Endothelial cell of umbilical vein (primary cell): ENCODE data around the gene IRF2BP2. TPM values are rescaled to one million over a fixed set of nuclear protein-coding genes. Genes with fewer than 3 reads are reported as not detected.

ENCODE experiments used
- BruUV-seq: library from RNA; stranded (reverse); fragments of 400-500 nt; replicated peaks from 2 replicates; lab custom pipeline; 2021; lab: Mats Ljungman, UMichigan
- CTCF ChIA-PET: fragments of 300-600, 350-600 bp; sonication (Branson Sonifier 250); formaldehyde crosslinking; loops from one replicate; lab custom pipeline; 2021; ENCODE audit warnings: antibody characterized with exemption, inconsistent platforms; lab: Charles Lee
- POLR2A ChIA-PET: fragments of 300-600, 350-600 bp; sonication (Branson Sonifier 250); formaldehyde crosslinking; loops from one replicate; lab custom pipeline; 2021; ENCODE audit warnings: antibody characterized with exemption, inconsistent platforms; lab: Charles Lee
- DNase-seq: peaks from one replicate; pipeline ENCODE4 v3.0.0-alpha.2; 2011; ENCODE audit warnings: low read depth, low spot score
- FAIRE-seq: peaks from 2 replicates; lab custom pipeline; 2011; peaks lifted over from hg19 to GRCh38; lab: Jason Lieb, UNC
- H2AFZ ChIP-seq: 2 replicates; pipeline ENCODE4 v1.6.0; 2012; ENCODE audit warnings: low read depth, low read length, control low read depth, inconsistent platforms
- H3K27ac ChIP-seq: 2 replicates; pipeline ENCODE4 v1.5.1; 2011; ENCODE audit warnings: low read depth, mild to moderate bottlenecking, control low read depth, low read length, moderate library complexity; ENCODE audit not compliant: insufficient read depth
- H3K27me3 ChIP-seq, 2 experiments: 2 replicates each; pipeline versions ENCODE4 v1.6.0 to v1.6.1; 2011; ENCODE audit warnings: low read length in 2 of 2, mixed read lengths in 1 of 2; ENCODE audit not compliant: control insufficient read depth in 2 of 2, insufficient read depth in 2 of 2
- H3K36me3 ChIP-seq, 2 experiments: 2 replicates in 1 of 2; 3 replicates in 1 of 2; pipeline ENCODE4 v1.5.1; 2011; ENCODE audit warnings: low read length in 2 of 2, mild to moderate bottlenecking in 1 of 2, moderate library complexity in 1 of 2; ENCODE audit not compliant: control insufficient read depth in 2 of 2, insufficient read depth in 2 of 2; ENCODE audit errors: extremely low read depth in 1 of 2
- H3K4me1 ChIP-seq: 3 replicates; pipeline ENCODE4 v1.5.1; 2011; ENCODE audit warnings: mild to moderate bottlenecking, low read length; ENCODE audit not compliant: control insufficient read depth, insufficient read depth; ENCODE audit errors: extremely low read depth
- H3K4me2 ChIP-seq: 2 replicates; pipeline ENCODE4 v1.6.1; 2011; ENCODE audit warnings: low read length, control low read depth, mixed read lengths; ENCODE audit not compliant: insufficient read depth
- H3K4me3 ChIP-seq, 3 experiments: fragments of 200-600 bp in 1 of 3; sonication (generic), shearing (Covaris generic) in 1 of 3; replicated peaks in 1 of 3; 2 replicates each; pipeline ENCODE4 v1.5.1; 2011 to 2016; ENCODE audit warnings: control low read depth in 3 of 3, low read length in 3 of 3, mild to moderate bottlenecking in 2 of 3, inconsistent platforms in 1 of 3, low read depth in 1 of 3, moderate library complexity in 1 of 3; ENCODE audit not compliant: insufficient read depth in 1 of 3
- H3K79me2 ChIP-seq: 2 replicates; pipeline ENCODE4 v1.6.0; 2012; ENCODE audit warnings: low read length, inconsistent platforms; ENCODE audit not compliant: control insufficient read depth, insufficient read depth
- H3K9ac ChIP-seq: replicated peaks from 2 replicates; pipeline ENCODE3; 2011; ENCODE audit warnings: low read length, control low read depth; ENCODE audit not compliant: insufficient read depth; ENCODE audit errors: extremely low read depth
- H3K9me1 ChIP-seq: replicated peaks from 3 replicates; pipeline ENCODE4 v1.6.0; 2011; ENCODE audit warnings: mild to moderate bottlenecking, low read length; ENCODE audit not compliant: control insufficient read depth, insufficient read depth; ENCODE audit errors: extremely low read depth
- H3K9me3 ChIP-seq: replicated peaks from 2 replicates; pipeline ENCODE4 v1.5.1; 2012; ENCODE audit warnings: low read length, inconsistent platforms; ENCODE audit not compliant: control insufficient read depth, insufficient read depth
- H4K20me1 ChIP-seq: replicated peaks from 2 replicates; pipeline ENCODE3; 2011; ENCODE audit warnings: mild to moderate bottlenecking, low read length; ENCODE audit not compliant: control insufficient read depth, insufficient read depth; ENCODE audit errors: extremely low read depth
- EZH2 ChIP-seq: IDR thresholded peaks from 2 replicates; pipeline ENCODE4 v1.6.1; 2012; ENCODE audit warnings: borderline replicate concordance, low read depth, mild to moderate bottlenecking, moderate library complexity, low read length, inconsistent platforms; ENCODE audit not compliant: severe bottlenecking
- FOS ChIP-seq: IDR thresholded peaks from 2 replicates; pipeline ENCODE4 v1.6.1; 2011; ENCODE audit warnings: mild to moderate bottlenecking, low read length, moderate library complexity, borderline replicate concordance; ENCODE audit not compliant: insufficient read depth
- GATA2 ChIP-seq: IDR thresholded peaks from 2 replicates; pipeline ENCODE4 v1.7.0; 2011; ENCODE audit warnings: low read depth, mild to moderate bottlenecking, moderate library complexity, mixed read lengths, low read length; ENCODE audit not compliant: insufficient read length, insufficient read depth
- JUN ChIP-seq: IDR thresholded peaks from 2 replicates; pipeline ENCODE4 v1.6.1; 2011; ENCODE audit warnings: borderline replicate concordance, low read depth; ENCODE audit not compliant: insufficient read length, insufficient read depth
- MYC ChIP-seq: IDR thresholded peaks from one replicate; pipeline ENCODE4 v1.6.1; 2011; ENCODE audit warnings: mild to moderate bottlenecking, low read depth, low read length
- POLR2A ChIP-seq: IDR thresholded peaks from 2 replicates; pipeline ENCODE4 v1.6.1; 2012; ENCODE audit warnings: low read depth, mild to moderate bottlenecking, control low read depth, low read length
- POLR2AphosphoS5 ChIP-seq: IDR thresholded peaks from 2 replicates; pipeline ENCODE4 v1.6.1; 2012; ENCODE audit warnings: low read depth, mild to moderate bottlenecking, control low read depth, low read length, moderate library complexity; ENCODE audit not compliant: insufficient read depth
- dilution Hi-C: fragments of 300-500 bp; cut with MboI; formaldehyde crosslinking; loops from one replicate; pipeline ENCODE4 v1.15.0; 2019; ENCODE audit warnings: low sequenced_read_pairs; ENCODE audit not compliant: extremely low pct_ligation_motif_present
- intact Hi-C: fragments of 100-400 bp; cut with micrococcal nuclease; formaldehyde crosslinking; loops from one replicate; pipeline ENCODE4 v1.10.0; 2022
- polyA plus RNA-seq, 4 experiments: library from polyadenylated mRNA; depleted of rRNA in 3 of 4; stranded (reverse) in 3 of 4; unstranded in 1 of 4; fragments of >200 nt; gene quantifications; 2 replicates each; pipeline versions ENCODE4 v1.2.1 to v1.2.3, GENCODE V29; 2011 to 2012; ENCODE audit warnings: missing spikeins in 1 of 4
- total RNA-seq: library from RNA; stranded (reverse); gene quantifications from 2 replicates; pipeline ENCODE4 v1.2.3, GENCODE V29; 2021
- TF ChIP-seq, protein P1 (sequence below), 2 donors: IDR thresholded peaks; 1 replicate in 1 of 2; 2 replicates in 1 of 2; pipeline ENCODE4 v1.5.1; 2011; ENCODE audit warnings: low read length in 2 of 2, mild to moderate bottlenecking in 2 of 2, moderate library complexity in 2 of 2, control low read depth in 1 of 2, inconsistent platforms in 1 of 2, low read depth in 1 of 2; ENCODE audit not compliant: insufficient read depth in 1 of 2; ENCODE audit errors: extremely low read depth in 1 of 2
- TF ChIP-seq, protein P2 (sequence below): IDR thresholded peaks from 2 replicates; pipeline ENCODE4 v1.6.1; 2011; ENCODE audit not compliant: insufficient read depth, insufficient read length

IRF2BP2 gene
- total and polyA plus RNA-seq, 2 donors (not counting 3 experiments of a cell fraction or from before 2014, with no cell fraction given), result 66.6 to 109 TPM

DNA sequence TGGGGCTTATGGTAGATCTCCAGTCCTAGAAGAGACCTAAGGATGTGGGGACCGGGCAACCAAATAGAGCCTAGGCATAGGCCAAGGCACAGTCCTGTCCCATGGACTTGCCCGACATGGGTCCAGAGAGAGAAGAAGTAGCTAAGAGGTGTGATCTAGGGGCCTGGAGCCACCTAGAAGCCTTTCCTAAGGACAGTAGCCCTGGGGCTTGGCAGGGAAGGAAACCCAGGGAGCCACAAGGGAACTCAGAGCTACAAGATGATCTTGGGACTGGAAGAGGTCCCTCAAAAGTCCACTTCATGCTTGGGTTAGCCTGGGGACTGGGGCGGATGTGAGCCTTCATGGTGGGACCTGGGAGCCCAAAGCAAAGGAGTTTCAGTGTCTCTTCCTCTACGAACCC lies 18.8 kb downstream of the IRF2BP2 start:
- no peaks in the 10 kb centered on the region for H3K9me3 ChIP-seq
- dilution Hi-C loops, result no loop called here

DNA sequence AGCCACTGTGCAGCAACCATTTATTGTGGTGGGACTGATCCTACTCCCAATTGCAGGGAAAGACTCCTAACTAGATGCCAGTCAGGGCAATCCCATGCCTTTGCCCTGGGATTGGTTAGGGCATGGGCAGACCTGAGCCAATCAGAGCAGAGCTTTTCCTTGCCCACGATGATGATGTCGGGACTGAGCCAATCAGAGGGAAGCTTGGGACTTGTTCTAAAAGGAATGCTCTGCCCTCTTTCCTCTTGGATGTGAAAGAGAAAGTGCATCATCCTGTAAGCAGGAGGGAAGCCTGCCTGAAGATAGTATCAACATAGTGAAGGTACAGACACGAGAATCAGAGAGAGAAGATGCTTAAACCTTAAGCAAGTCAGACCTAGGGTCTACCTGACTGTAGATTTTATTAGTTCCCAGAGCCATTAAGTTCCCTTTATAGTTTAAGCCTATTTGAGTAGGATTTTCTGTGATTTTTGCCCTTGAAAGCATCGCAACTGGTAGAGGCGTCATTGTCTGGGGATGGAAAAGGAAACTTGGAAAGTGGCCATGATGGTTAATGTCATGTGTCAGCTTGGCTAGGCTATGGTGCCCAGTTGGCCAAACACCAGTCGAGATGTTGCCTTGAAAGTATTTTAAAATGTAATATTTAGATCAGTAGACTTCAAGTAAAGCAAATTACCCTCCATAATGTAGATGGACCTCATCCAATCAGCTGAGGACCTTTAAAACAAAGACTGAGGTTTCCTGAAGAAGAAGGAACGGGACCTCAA lies 19.9 kb downstream of the IRF2BP2 start:
- no peak overlapping the region for H2AFZ ChIP-seq
- CTCF ChIA-PET, result interaction anchor here (1.1 kb wide), 1 partner anchor 91 kb away, joined by 3 read pairs; no protein-coding TSS in a partner anchor
- no peak overlapping the region for H3K27ac ChIP-seq
- no TSS peak for BruUV-seq
- H3K9me1 ChIP-seq, result no peaks in the 10 kb centered on the region
- H3K4me3 ChIP-seq, result no peak overlapping the region
- H3K79me2 ChIP-seq, result no peaks in the 10 kb centered on the region
- FAIRE-seq (no peak), DNase-seq (no peak)
- intact Hi-C loops (no loop called here), dilution Hi-C loops (no loop called here)
- H4K20me1 ChIP-seq, result no peaks in the 10 kb centered on the region
- H3K9me3 ChIP-seq, result no peaks in the 10 kb centered on the region
- peaks cover 0 to 5% of the 10 kb centered on the region in 2 experiments for H3K27me3 ChIP-seq
- POLR2A ChIA-PET, result no interaction called here
- H3K36me3 ChIP-seq, result no peaks in the 10 kb centered on the region
- no peak overlapping the region for H3K9ac ChIP-seq
- H3K4me1 ChIP-seq, result no peaks in the 10 kb centered on the region
- TF ChIP-seq, protein P1, sequence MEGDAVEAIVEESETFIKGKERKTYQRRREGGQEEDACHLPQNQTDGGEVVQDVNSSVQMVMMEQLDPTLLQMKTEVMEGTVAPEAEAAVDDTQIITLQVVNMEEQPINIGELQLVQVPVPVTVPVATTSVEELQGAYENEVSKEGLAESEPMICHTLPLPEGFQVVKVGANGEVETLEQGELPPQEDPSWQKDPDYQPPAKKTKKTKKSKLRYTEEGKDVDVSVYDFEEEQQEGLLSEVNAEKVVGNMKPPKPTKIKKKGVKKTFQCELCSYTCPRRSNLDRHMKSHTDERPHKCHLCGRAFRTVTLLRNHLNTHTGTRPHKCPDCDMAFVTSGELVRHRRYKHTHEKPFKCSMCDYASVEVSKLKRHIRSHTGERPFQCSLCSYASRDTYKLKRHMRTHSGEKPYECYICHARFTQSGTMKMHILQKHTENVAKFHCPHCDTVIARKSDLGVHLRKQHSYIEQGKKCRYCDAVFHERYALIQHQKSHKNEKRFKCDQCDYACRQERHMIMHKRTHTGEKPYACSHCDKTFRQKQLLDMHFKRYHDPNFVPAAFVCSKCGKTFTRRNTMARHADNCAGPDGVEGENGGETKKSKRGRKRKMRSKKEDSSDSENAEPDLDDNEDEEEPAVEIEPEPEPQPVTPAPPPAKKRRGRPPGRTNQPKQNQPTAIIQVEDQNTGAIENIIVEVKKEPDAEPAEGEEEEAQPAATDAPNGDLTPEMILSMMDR (IDR thresholded peaks at IDR 0.05; ENCODE audit: extremely low read depth in 1 of 2, insufficient read depth in 1 of 2, low read depth in 1 of 2, low read length in 2 of 2), result no peak
- TF ChIP-seq EZH2 (no peak), POLR2A (no peak), MYC (no peak), JUN (no peak), GATA2 (no peak), FOS (no peak), POLR2AphosphoS5 (no peak)
- TF ChIP-seq, protein P2, sequence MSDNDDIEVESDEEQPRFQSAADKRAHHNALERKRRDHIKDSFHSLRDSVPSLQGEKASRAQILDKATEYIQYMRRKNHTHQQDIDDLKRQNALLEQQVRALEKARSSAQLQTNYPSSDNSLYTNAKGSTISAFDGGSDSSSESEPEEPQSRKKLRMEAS, result no peak
- no peak overlapping the region for H3K4me2 ChIP-seq

More for the DNA sequence above, 18.8 kb downstream of the IRF2BP2 start:
- no TSS peak for BruUV-seq
- no peaks in the 10 kb centered on the region for H3K36me3 ChIP-seq
- POLR2A ChIA-PET, result no interaction called here
- no peaks in the 10 kb centered on the region for H3K79me2 ChIP-seq
- no peak overlapping the region for H3K4me3 ChIP-seq
- TF ChIP-seq, protein P2, result no peak
- no peak for TF ChIP-seq POLR2A
- no peaks in the 10 kb centered on the region for H3K4me1 ChIP-seq
- H3K9me1 ChIP-seq, result no peaks in the 10 kb centered on the region
- no peak overlapping the region for H2AFZ ChIP-seq
- intact Hi-C loops, result no loop called here
- DNase-seq (no peak), FAIRE-seq (no peak)
- no peak overlapping the region for H3K4me2 ChIP-seq
- H3K9ac ChIP-seq, result no peak overlapping the region
- CTCF ChIA-PET, result no interaction called here
- H4K20me1 ChIP-seq, result no peaks in the 10 kb centered on the region
- H3K27me3 ChIP-seq, result peaks cover 0 to 5% of the 10 kb centered on the region in 2 experiments
- no peak overlapping the region for H3K27ac ChIP-seq
